Osteoblast (primary cell): Measurements from ENCODE around the gene DGKD. TPM values are rescaled to one million over a fixed set of nuclear protein-coding genes. Genes with fewer than 3 reads are reported as not detected.

Experiments used
- DNase-seq: peaks from one replicate; pipeline ENCODE4 v3.0.0; 2011; ENCODE audit warnings: low spot score, mixed read lengths; ENCODE audit not compliant: insufficient read length; ENCODE audit errors: missing footprints
- H2AFZ ChIP-seq: 2 replicates; pipeline ENCODE4 v1.6.0; 2011; ENCODE audit warnings: mild to moderate bottlenecking, low read length
- H3K27ac ChIP-seq: 2 replicates; pipeline ENCODE4 v1.5.1; 2011; ENCODE audit warnings: mild to moderate bottlenecking, low read depth, low read length, moderate library complexity
- H3K27me3 ChIP-seq: 2 replicates; pipeline ENCODE4 v1.6.0; 2012; ENCODE audit warnings: mild to moderate bottlenecking, control low read depth, inconsistent platforms, low read length, moderate library complexity; ENCODE audit not compliant: insufficient read depth
- H3K36me3 ChIP-seq: 2 replicates; pipeline ENCODE4 v1.5.1; 2011; ENCODE audit warnings: mild to moderate bottlenecking, low read length, control low read depth, moderate library complexity; ENCODE audit not compliant: insufficient read depth
- H3K4me1 ChIP-seq: 2 replicates; pipeline ENCODE4 v1.5.1; 2011; ENCODE audit warnings: mild to moderate bottlenecking, low read length, control low read depth, moderate library complexity; ENCODE audit not compliant: insufficient read depth
- H3K4me2 ChIP-seq: 2 replicates; pipeline ENCODE4 v1.6.0; 2011; ENCODE audit warnings: mild to moderate bottlenecking, low read length; ENCODE audit not compliant: insufficient read depth
- H3K4me3 ChIP-seq: fragments of 200-600 bp; sonication (generic); 3 replicates; pipeline ENCODE4 v1.5.1; 2012; ENCODE audit warnings: mild to moderate bottlenecking, low read length, inconsistent platforms; ENCODE audit not compliant: insufficient read depth
- H3K79me2 ChIP-seq: 2 replicates; pipeline ENCODE4 v1.6.0; 2012; ENCODE audit warnings: mild to moderate bottlenecking, low read length, control low read depth, inconsistent platforms; ENCODE audit not compliant: insufficient read depth
- H3K9me3 ChIP-seq: 2 replicates; pipeline ENCODE4 v1.5.1; 2011; ENCODE audit warnings: low read depth, low read length, control low read depth
- H4K20me1 ChIP-seq: 2 replicates; pipeline ENCODE4 v1.6.0; 2012; ENCODE audit warnings: mild to moderate bottlenecking, low read length, control low read depth; ENCODE audit not compliant: insufficient read depth
- total RNA-seq: library from RNA; depleted of rRNA; stranded (reverse); fragments of >200 nt; gene quantifications from 2 replicates; pipeline ENCODE4 v1.2.3, GENCODE V29; 2012
- TF ChIP-seq, protein P1 (sequence below): IDR thresholded peaks from 2 replicates; pipeline ENCODE4 v1.5.1; 2011; ENCODE audit warnings: mild to moderate bottlenecking, low read depth, low read length, moderate library complexity; ENCODE audit errors: extremely low read depth

Gene DGKD
- total RNA-seq, 1 donor = 6.5 TPM

DNA sequence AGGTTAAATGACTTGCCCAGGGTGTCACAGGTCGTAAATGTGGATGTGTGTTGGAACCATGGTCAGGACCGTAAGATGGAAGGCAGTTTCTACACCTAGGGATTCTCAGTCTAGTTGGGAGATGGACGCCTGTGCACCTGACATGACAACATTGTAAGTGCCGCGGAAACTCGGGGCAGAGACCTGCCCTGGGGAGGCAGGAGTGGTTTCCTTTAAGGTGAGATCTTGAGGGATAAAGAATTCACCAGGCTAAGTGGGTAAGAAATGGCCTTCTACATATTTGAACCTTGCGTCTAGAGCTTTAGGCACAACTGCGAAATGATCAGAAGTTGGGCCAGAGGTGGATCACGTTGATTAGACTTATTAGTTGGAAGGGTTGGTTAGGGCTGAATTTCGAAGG lies 1.6 kb downstream of the DGKD start:
- Histone ChIP-seq H3K36me3 (no peaks in the 10 kb centered on the region), H3K79me2 (peaks cover 22% of the 10 kb centered on the region), H2AFZ (no peak overlapping the region), H3K4me1 (peaks cover 17% of the 10 kb centered on the region), H3K27ac (no peak overlapping the region), H3K4me3 (no peak overlapping the region), H3K9me3 (no peaks in the 10 kb centered on the region), H4K20me1 (peaks cover 16% of the 10 kb centered on the region), H3K4me2 (peak overlapping the region; percentile 89), H3K27me3 (no peaks in the 10 kb centered on the region)
- DNase-seq = no peak
- TF ChIP-seq, protein P1, sequence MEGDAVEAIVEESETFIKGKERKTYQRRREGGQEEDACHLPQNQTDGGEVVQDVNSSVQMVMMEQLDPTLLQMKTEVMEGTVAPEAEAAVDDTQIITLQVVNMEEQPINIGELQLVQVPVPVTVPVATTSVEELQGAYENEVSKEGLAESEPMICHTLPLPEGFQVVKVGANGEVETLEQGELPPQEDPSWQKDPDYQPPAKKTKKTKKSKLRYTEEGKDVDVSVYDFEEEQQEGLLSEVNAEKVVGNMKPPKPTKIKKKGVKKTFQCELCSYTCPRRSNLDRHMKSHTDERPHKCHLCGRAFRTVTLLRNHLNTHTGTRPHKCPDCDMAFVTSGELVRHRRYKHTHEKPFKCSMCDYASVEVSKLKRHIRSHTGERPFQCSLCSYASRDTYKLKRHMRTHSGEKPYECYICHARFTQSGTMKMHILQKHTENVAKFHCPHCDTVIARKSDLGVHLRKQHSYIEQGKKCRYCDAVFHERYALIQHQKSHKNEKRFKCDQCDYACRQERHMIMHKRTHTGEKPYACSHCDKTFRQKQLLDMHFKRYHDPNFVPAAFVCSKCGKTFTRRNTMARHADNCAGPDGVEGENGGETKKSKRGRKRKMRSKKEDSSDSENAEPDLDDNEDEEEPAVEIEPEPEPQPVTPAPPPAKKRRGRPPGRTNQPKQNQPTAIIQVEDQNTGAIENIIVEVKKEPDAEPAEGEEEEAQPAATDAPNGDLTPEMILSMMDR = no peak

DNA sequence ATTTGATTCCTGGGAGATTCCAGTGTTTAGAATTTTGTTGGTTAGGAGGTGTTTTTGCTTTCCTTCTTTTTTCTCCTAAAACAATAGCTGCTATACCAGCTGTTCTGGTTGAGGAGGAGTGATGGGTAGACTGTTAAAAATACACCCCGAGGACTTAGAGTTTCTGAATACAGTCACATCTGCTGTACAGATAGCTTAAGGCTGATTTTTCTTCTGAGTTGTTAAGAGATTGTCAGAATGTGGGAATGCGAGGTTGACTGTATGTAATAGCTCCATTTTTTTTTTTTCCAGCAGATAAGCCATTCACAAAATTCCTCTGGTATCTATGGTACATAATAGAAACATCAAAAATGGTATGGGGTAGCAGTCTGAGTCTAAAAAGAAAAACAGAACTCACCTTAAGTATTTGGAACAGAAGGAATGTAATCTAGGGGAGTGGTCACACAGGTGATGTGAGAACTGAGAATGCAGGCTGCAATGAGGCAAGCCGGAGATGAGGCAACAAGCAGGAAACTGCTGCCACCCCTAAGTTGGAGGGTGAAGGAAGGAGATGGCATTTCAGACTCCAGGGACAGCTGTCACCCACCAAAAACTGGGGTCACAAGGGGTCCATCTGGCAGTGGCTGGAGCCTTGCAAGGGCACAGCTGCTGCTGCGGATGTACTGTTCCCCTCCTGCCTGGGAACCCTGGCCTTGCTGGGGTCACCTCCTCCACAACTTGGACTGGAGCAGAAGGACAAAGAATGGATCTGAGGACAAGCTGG lies 2.4 kb downstream of the DGKD start:
- H3K4me3 ChIP-seq = no peak overlapping the region
- H3K27ac ChIP-seq = no peak overlapping the region
- H3K9me3 ChIP-seq = no peaks in the 10 kb centered on the region
- peaks cover 10% of the 10 kb centered on the region for H3K4me1 ChIP-seq
- H4K20me1 ChIP-seq = peaks cover 16% of the 10 kb centered on the region
- no peak for DNase-seq
- H3K79me2 ChIP-seq = peaks cover 22% of the 10 kb centered on the region
- TF ChIP-seq, protein P1 = no peak
- no peaks in the 10 kb centered on the region for H3K27me3 ChIP-seq
- H3K4me2 ChIP-seq = no peak overlapping the region
- no peaks in the 10 kb centered on the region for H3K36me3 ChIP-seq
- H2AFZ ChIP-seq = no peak overlapping the region

DNA sequence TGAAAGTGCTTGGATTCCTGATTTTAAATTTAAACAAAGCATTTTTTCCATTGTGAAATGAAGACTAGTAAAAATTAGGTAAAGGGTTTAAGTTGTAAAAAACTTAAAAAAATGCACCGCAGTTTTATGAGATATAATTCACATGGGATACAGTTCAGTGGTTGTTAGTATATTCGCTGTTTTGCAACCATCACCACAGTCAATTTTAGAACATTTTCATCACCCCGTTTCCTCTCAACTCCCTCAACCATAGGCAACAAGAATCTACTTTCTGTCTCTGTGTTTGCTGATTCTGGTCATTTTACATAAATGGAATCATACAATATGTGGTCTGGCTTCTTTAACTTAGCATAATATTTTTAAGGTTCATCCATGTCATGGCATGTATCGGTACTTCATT lies 4.0 kb downstream of the DGKD start:
- Histone ChIP-seq H3K79me2 (peaks cover 22% of the 10 kb centered on the region), H3K4me1 (peaks cover 10% of the 10 kb centered on the region), H3K9me3 (no peaks in the 10 kb centered on the region), H4K20me1 (peaks cover 16% of the 10 kb centered on the region), H2AFZ (no peak overlapping the region), H3K27me3 (no peaks in the 10 kb centered on the region), H3K4me2 (no peak overlapping the region), H3K4me3 (no peak overlapping the region), H3K27ac (no peak overlapping the region), H3K36me3 (no peaks in the 10 kb centered on the region)
- no peak for DNase-seq
- TF ChIP-seq, protein P1 = no peak

DNA sequence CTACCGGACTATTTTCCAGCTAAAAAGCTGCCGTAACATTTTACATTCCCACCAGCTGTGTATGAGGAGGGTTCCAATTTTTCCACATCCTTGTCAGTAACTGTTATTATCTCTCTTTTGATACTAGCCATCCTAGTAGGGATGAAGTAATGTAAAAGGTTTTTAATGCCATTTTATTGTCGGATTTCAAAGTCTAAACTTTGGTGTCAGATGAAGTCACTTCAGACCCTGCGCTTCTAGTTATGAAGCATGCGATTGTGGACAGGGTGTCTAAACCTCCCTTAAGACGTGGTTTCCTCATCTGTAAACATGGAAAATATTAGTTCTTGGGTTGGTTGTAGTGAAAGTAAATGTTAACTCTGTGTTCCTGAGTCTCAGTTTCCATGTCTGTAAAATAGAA lies 4.7 kb downstream of the DGKD start:
- Histone ChIP-seq H3K4me1 (peaks cover 7% of the 10 kb centered on the region), H3K4me2 (no peak overlapping the region), H3K4me3 (no peak overlapping the region), H3K36me3 (no peaks in the 10 kb centered on the region), H2AFZ (no peak overlapping the region), H4K20me1 (peaks cover 16% of the 10 kb centered on the region), H3K27ac (no peak overlapping the region), H3K9me3 (no peaks in the 10 kb centered on the region), H3K79me2 (peaks cover 22% of the 10 kb centered on the region), H3K27me3 (no peaks in the 10 kb centered on the region)
- TF ChIP-seq, protein P1 = no peak
- no peak for DNase-seq
